GM21528 (cell line): ENCODE results near the gene STMP1.
"Not testable (repeated sequence)": the region's sequence is repeated elsewhere in the genome, so short reads cannot be mapped to it uniquely, and the experiment has no call there.

ENCODE experiments used
- ATAC-seq: cut with Tn5 transposase; IDR thresholded peaks from one replicate; pipeline ENCODE4 v1.9.1; 2021; ENCODE audit warnings: mild to moderate bottlenecking, moderate library complexity; ENCODE audit not compliant: unreplicated experiment, low FRiP score

Gene STMP1

GRCh38 chr7:135662373-135663114, at the start of gene STMP1:
Gene STMP1 (plus strand): TSS chr7:135662514.
- ATAC-seq, result peak; percentile 89

GRCh38 chr7:135616136-135616535, 46.2 kb upstream of the STMP1 start:
- no peak for ATAC-seq

GRCh38 chr7:135617781-135618180, 44.5 kb upstream of the STMP1 start:
- no peak for ATAC-seq

GRCh38 chr7:135618510-135618909, 43.8 kb upstream of the STMP1 start:
- no peak for ATAC-seq

GRCh38 chr7:135620447-135620846, 41.9 kb upstream of the STMP1 start:
- ATAC-seq, result no peak

- no peak for ATAC-seq
Observed at GRCh38 chr7:135620980-135621850, 41.1 kb upstream of the STMP1 start.

- ATAC-seq, result no peak
Observed at GRCh38 chr7:135634191-135634878, 28.0 kb upstream of the STMP1 start.

- not testable (repeated sequence) for ATAC-seq
Observed at GRCh38 chr7:135639690-135640089, 22.6 kb upstream of the STMP1 start.

- no peak for ATAC-seq
Observed at GRCh38 chr7:135644154-135644553, 18.2 kb upstream of the STMP1 start.

- ATAC-seq, result no peak
Observed at GRCh38 chr7:135644729-135645128, 17.6 kb upstream of the STMP1 start.

GRCh38 chr7:135645296-135645904, 16.9 kb upstream of the STMP1 start:
- ATAC-seq, result no peak

- no peak for ATAC-seq
Observed at GRCh38 chr7:135647755-135648154, 14.6 kb upstream of the STMP1 start.

- ATAC-seq, result no peak
Observed at GRCh38 chr7:135648235-135648634, 14.1 kb upstream of the STMP1 start.

GRCh38 chr7:135650831-135651573, 11.3 kb upstream of the STMP1 start:
- ATAC-seq, result no peak

GRCh38 chr7:135653340-135654080, 8.8 kb upstream of the STMP1 start:
- no peak for ATAC-seq

- ATAC-seq, result no peak
Observed at GRCh38 chr7:135658564-135658963, 3.8 kb upstream of the STMP1 start.

GRCh38 chr7:135659159-135659846, 3.0 kb upstream of the STMP1 start:
- no peak for ATAC-seq

GRCh38 chr7:135661311-135662122, 797 bp upstream of the STMP1 start:
- ATAC-seq, result peak; percentile 17
